GM23338 (cell line): Measurements from ENCODE around the gene SMARCA2.

Experiments
- CREB1 ChIP-seq: fragments of 250-450 bp; sonication (Bioruptor Pico); IDR thresholded peaks from 2 replicates; pipeline ENCODE4 v1.5.0; 2020; ENCODE audit warnings: low read depth, mild to moderate bottlenecking, moderate library complexity
- EZH2 ChIP-seq: fragments of 200-600 bp; sonication (generic); IDR thresholded peaks from one replicate; pipeline ENCODE4 v1.8.0; 2017; ENCODE audit warnings: antibody characterized with exemption, mild to moderate bottlenecking, low read depth; ENCODE audit not compliant: unreplicated experiment
- EZH2phosphoT487 ChIP-seq: fragments of 200-600 bp; sonication (generic); IDR thresholded peaks from one replicate; pipeline ENCODE4 v1.8.1; 2018; ENCODE audit warnings: antibody characterized with exemption; ENCODE audit not compliant: unreplicated experiment
- POLR2AphosphoS5 ChIP-seq: IDR thresholded peaks from 2 replicates; pipeline ENCODE4 v1.6.1; 2016; ENCODE audit warnings: antibody characterized with exemption, low read depth
- TF ChIP-seq, protein P1 (sequence below), 2 experiments: fragments of 200-600 bp in 1 of 2; sonication (generic) in 1 of 2; conservative IDR thresholded peaks; 2 replicates each; pipeline versions ENCODE4 v1.5.1 to v1.6.1; 2016 to 2017; ENCODE audit warnings: antibody characterized with exemption in 2 of 2, low read depth in 2 of 2, mild to moderate bottlenecking in 2 of 2, moderate library complexity in 1 of 2
- TF ChIP-seq, protein P2 (sequence below): IDR thresholded peaks from 2 replicates; pipeline ENCODE4 v1.6.1; 2016; ENCODE audit warnings: antibody characterized with exemption
- TF ChIP-seq, protein P3 (sequence below): IDR thresholded peaks from one replicate; pipeline ENCODE4 v1.6.1; 2018; ENCODE audit warnings: antibody characterized with exemption; ENCODE audit not compliant: unreplicated experiment

DNA sequence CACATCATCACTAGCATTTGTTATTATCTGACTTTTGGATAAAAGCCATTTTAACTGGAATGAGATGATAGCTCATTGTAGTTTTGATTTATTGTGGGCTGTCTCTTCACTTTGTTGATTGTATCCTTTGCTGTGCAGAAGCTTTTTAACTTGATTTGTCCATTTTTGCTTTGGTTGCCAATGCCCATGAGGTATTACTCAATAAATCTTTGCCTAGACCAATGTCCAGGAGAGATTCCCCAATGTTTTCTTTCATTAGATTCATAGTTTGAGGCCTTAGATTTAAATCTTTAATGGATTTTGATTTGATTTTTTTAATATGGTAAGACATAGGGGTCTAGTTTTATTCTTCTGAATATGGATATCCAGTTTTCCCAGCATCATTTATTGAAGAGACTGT is 28.8 kb upstream of the SMARCA2 start:
- TF ChIP-seq POLR2AphosphoS5 (no peak), EZH2phosphoT487 (no peak), EZH2 (no peak), CREB1 (CRISPR knock-in tag) (no peak)
- TF ChIP-seq, protein P1, sequence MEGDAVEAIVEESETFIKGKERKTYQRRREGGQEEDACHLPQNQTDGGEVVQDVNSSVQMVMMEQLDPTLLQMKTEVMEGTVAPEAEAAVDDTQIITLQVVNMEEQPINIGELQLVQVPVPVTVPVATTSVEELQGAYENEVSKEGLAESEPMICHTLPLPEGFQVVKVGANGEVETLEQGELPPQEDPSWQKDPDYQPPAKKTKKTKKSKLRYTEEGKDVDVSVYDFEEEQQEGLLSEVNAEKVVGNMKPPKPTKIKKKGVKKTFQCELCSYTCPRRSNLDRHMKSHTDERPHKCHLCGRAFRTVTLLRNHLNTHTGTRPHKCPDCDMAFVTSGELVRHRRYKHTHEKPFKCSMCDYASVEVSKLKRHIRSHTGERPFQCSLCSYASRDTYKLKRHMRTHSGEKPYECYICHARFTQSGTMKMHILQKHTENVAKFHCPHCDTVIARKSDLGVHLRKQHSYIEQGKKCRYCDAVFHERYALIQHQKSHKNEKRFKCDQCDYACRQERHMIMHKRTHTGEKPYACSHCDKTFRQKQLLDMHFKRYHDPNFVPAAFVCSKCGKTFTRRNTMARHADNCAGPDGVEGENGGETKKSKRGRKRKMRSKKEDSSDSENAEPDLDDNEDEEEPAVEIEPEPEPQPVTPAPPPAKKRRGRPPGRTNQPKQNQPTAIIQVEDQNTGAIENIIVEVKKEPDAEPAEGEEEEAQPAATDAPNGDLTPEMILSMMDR (conservative IDR thresholded peaks at IDR 0.05; ENCODE audit: low read depth in 2 of 2), result no peak
- TF ChIP-seq, protein P2, sequence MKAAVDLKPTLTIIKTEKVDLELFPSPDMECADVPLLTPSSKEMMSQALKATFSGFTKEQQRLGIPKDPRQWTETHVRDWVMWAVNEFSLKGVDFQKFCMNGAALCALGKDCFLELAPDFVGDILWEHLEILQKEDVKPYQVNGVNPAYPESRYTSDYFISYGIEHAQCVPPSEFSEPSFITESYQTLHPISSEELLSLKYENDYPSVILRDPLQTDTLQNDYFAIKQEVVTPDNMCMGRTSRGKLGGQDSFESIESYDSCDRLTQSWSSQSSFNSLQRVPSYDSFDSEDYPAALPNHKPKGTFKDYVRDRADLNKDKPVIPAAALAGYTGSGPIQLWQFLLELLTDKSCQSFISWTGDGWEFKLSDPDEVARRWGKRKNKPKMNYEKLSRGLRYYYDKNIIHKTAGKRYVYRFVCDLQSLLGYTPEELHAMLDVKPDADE, result no peak
- TF ChIP-seq, protein P3, sequence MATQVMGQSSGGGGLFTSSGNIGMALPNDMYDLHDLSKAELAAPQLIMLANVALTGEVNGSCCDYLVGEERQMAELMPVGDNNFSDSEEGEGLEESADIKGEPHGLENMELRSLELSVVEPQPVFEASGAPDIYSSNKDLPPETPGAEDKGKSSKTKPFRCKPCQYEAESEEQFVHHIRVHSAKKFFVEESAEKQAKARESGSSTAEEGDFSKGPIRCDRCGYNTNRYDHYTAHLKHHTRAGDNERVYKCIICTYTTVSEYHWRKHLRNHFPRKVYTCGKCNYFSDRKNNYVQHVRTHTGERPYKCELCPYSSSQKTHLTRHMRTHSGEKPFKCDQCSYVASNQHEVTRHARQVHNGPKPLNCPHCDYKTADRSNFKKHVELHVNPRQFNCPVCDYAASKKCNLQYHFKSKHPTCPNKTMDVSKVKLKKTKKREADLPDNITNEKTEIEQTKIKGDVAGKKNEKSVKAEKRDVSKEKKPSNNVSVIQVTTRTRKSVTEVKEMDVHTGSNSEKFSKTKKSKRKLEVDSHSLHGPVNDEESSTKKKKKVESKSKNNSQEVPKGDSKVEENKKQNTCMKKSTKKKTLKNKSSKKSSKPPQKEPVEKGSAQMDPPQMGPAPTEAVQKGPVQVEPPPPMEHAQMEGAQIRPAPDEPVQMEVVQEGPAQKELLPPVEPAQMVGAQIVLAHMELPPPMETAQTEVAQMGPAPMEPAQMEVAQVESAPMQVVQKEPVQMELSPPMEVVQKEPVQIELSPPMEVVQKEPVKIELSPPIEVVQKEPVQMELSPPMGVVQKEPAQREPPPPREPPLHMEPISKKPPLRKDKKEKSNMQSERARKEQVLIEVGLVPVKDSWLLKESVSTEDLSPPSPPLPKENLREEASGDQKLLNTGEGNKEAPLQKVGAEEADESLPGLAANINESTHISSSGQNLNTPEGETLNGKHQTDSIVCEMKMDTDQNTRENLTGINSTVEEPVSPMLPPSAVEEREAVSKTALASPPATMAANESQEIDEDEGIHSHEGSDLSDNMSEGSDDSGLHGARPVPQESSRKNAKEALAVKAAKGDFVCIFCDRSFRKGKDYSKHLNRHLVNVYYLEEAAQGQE, result no peak
